PC-3 (cell line): ENCODE results near the gene CTSE. TPM values are rescaled to one million over a fixed set of nuclear protein-coding genes. Genes with fewer than 3 reads are reported as not detected.

Experiments
- ATAC-seq: fragments of 200-7000 bp; cut with Tn5 transposase; 2 replicates; pipeline ENCODE4 v1.9.1; 2020; ENCODE audit warnings: mild to moderate bottlenecking, moderate library complexity
- BruUV-seq: library from RNA; stranded (reverse); fragments of 400-500 nt; replicated peaks from 2 replicates; lab custom pipeline; 2021; lab: Mats Ljungman, UMichigan
- CTCF ChIA-PET: fragments of 300-600 bp; sonication (Branson Sonifier 250); formaldehyde crosslinking; loops from one replicate; lab custom pipeline; 2022; ENCODE audit warnings: antibody characterized with exemption; lab: Charles Lee
- POLR2A ChIA-PET: fragments of 300-600 bp; sonication (Branson Sonifier 250); formaldehyde crosslinking; loops from one replicate; lab custom pipeline; 2022; ENCODE audit warnings: antibody characterized with exemption; ENCODE audit not compliant: unreplicated experiment; lab: Charles Lee
- DNase-seq: peaks from one replicate; pipeline ENCODE4 v3.0.0-alpha.2; 2015
- H2AFZ ChIP-seq: fragments of 300-600 bp; sonication (generic); 2 replicates; pipeline ENCODE4 v1.6.0; 2016; ENCODE audit warnings: antibody characterized with exemption, low read length
- H3F3A ChIP-seq: fragments of 300-600 bp; sonication (generic); one replicate; pipeline ENCODE4 v1.6.0; 2017; ENCODE audit warnings: antibody characterized with exemption, low read length, control low read depth, mild to moderate bottlenecking; ENCODE audit not compliant: unreplicated experiment
- H3K27ac ChIP-seq: fragments of 300-600 bp; sonication (generic); 2 replicates; pipeline ENCODE4 v1.5.1; 2016; ENCODE audit warnings: mild to moderate bottlenecking, low read length
- H3K27me3 ChIP-seq: fragments of 300-600 bp; sonication (generic); 2 replicates; pipeline ENCODE4 v1.6.1; 2016; ENCODE audit warnings: low read length, mixed read lengths
- H3K36me3 ChIP-seq: fragments of 300-600 bp; sonication (generic); 2 replicates; pipeline ENCODE4 v1.6.1; 2016; ENCODE audit warnings: low read depth, mixed run types, low read length, mixed read lengths
- H3K4me1 ChIP-seq: fragments of 300-600 bp; sonication (generic); 2 replicates; pipeline ENCODE4 v1.5.1; 2016; ENCODE audit warnings: low read length; ENCODE audit not compliant: insufficient read depth
- H3K4me2 ChIP-seq: fragments of 300-600 bp; sonication (generic); 2 replicates; pipeline ENCODE4 v1.6.0; 2016; ENCODE audit warnings: low read length
- H3K4me3 ChIP-seq: fragments of 300-600 bp; sonication (generic); 2 replicates; pipeline ENCODE4 v1.5.1; 2016; ENCODE audit warnings: mild to moderate bottlenecking, low read length, mixed read lengths
- H3K79me2 ChIP-seq: fragments of 300-600 bp; sonication (generic); 2 replicates; pipeline ENCODE4 v1.6.1; 2017; ENCODE audit warnings: low read length, mixed read lengths
- H3K9ac ChIP-seq: fragments of 300-600 bp; sonication (generic); 2 replicates; pipeline ENCODE4 v1.6.0; 2016; ENCODE audit warnings: mild to moderate bottlenecking, low read length
- H3K9me2 ChIP-seq: fragments of 300-600 bp; sonication (generic); replicated peaks from 2 replicates; pipeline ENCODE4 v1.6.1; 2016; ENCODE audit warnings: mixed run types, low read length, mixed read lengths
- H3K9me3 ChIP-seq: fragments of 300-600 bp; sonication (generic); 2 replicates; pipeline ENCODE4 v1.6.1; 2016; ENCODE audit warnings: low read length, mixed read lengths
- H4K20me1 ChIP-seq: fragments of 300-600 bp; sonication (generic); 2 replicates; pipeline ENCODE4 v1.6.1; 2016; ENCODE audit warnings: low read length, mixed read lengths
- EZH2 ChIP-seq: fragments of 300-600 bp; sonication (generic); IDR thresholded peaks from one replicate; pipeline ENCODE4 v1.6.1; 2017; ENCODE audit warnings: antibody characterized with exemption, mild to moderate bottlenecking, low read length; ENCODE audit not compliant: unreplicated experiment
- EZH2phosphoT487 ChIP-seq: fragments of 300-600 bp; sonication (generic); IDR thresholded peaks from 2 replicates; pipeline ENCODE4 v1.6.1; 2018; ENCODE audit warnings: mild to moderate bottlenecking, antibody characterized with exemption, low read length, borderline replicate concordance
- intact Hi-C: fragments of 100-400 bp; cut with micrococcal nuclease; formaldehyde crosslinking; loops from 2 replicates; pipeline ENCODE4 v1.9.0; 2023
- total RNA-seq: library from RNA; depleted of rRNA; stranded (reverse); fragments of >200 nt; gene quantifications from 2 replicates; pipeline ENCODE4 v1.2.3, GENCODE V29; 2014
- TF ChIP-seq, protein P1 (sequence below): fragments of 300-600 bp; sonication (generic); conservative IDR thresholded peaks from 2 replicates; pipeline ENCODE4 v1.5.1; 2017; ENCODE audit warnings: antibody characterized with exemption, low read depth, mild to moderate bottlenecking, low read length

CTSE gene
- total RNA-seq, 1 experiment from 2014 or later = 0.51 TPM

DNA sequence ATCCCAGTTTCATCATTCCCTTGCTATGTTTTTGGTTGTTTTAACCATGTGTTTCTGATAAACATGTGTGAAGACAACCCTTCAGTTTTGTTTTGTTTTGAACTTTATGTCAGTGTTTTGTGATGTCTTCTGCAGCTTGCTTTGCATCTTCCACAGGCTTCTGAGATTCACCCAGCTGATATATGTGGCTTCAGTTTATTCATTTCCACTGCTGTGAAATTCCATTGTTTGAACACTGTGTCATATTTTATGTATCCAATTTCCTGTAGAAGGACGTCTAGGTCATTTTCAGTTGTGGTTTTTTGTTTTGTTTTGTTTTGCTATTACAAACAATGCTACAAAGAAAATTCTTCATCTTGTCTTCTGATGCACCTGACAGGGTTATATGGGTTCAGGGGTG, 53.2 kb downstream of the CTSE start:
- BruUV-seq = no TSS peak
- Histone ChIP-seq H3K9me2 (no peaks in the 10 kb centered on the region), H3K9me3 (no peaks in the 10 kb centered on the region), H3K27ac (no peak overlapping the region), H3K9ac (no peak overlapping the region), H2AFZ (no peak overlapping the region), H3F3A (no peaks in the 10 kb centered on the region), H3K4me3 (no peak overlapping the region), H3K79me2 (no peaks in the 10 kb centered on the region), H3K27me3 (no peaks in the 10 kb centered on the region), H3K36me3 (no peaks in the 10 kb centered on the region), H4K20me1 (no peaks in the 10 kb centered on the region), H3K4me2 (no peak overlapping the region), H3K4me1 (peaks cover 5% of the 10 kb centered on the region; the same call in 1 of the 2 replicates)
- no peak for ATAC-seq
- ChIA-PET POLR2A (no interaction called here), CTCF (interaction anchor here (0.6 kb wide), 1 partner anchor 193 kb away, joined by 3 read pairs; no protein-coding TSS in a partner anchor)
- DNase-seq = peak; percentile 38
- intact Hi-C loops = no loop called here
- TF ChIP-seq, protein P1, sequence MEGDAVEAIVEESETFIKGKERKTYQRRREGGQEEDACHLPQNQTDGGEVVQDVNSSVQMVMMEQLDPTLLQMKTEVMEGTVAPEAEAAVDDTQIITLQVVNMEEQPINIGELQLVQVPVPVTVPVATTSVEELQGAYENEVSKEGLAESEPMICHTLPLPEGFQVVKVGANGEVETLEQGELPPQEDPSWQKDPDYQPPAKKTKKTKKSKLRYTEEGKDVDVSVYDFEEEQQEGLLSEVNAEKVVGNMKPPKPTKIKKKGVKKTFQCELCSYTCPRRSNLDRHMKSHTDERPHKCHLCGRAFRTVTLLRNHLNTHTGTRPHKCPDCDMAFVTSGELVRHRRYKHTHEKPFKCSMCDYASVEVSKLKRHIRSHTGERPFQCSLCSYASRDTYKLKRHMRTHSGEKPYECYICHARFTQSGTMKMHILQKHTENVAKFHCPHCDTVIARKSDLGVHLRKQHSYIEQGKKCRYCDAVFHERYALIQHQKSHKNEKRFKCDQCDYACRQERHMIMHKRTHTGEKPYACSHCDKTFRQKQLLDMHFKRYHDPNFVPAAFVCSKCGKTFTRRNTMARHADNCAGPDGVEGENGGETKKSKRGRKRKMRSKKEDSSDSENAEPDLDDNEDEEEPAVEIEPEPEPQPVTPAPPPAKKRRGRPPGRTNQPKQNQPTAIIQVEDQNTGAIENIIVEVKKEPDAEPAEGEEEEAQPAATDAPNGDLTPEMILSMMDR = no peak
- no peak for TF ChIP-seq EZH2phosphoT487
- no peak for TF ChIP-seq EZH2

DNA sequence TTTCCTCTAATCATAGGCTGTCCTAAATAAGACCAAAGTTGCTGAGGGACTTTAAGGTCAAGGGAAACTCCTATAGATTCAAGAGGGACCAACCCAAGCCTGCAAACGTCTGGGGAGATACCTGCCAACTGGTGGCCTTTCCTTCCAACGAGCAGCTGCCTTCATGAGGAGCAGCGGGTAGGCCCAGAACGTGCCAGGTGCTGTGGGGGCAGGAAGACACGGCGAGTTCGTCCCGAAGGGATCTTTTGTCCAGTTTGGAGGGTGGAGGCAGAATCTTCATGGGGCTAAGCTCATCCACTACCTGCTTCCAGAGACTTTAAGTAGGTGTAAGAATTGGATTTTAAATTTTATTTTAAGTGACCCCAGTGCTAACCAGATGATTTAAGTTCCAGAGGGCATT, 54.5 kb downstream of the CTSE start:
- POLR2A ChIA-PET = no interaction called here
- H3K36me3 ChIP-seq = no peaks in the 10 kb centered on the region
- H3K4me2 ChIP-seq = no peak overlapping the region
- TF ChIP-seq, protein P1 = no peak
- TF ChIP-seq EZH2phosphoT487 (no peak), EZH2 (no peak)
- DNase-seq (no peak), ATAC-seq (no peak)
- H3K79me2 ChIP-seq = no peaks in the 10 kb centered on the region
- CTCF ChIA-PET = interaction anchor here (0.7 kb wide), 1 partner anchor 177 kb away, joined by 4 read pairs; no protein-coding TSS in a partner anchor
- H4K20me1 ChIP-seq = no peaks in the 10 kb centered on the region
- H3K9me3 ChIP-seq = no peaks in the 10 kb centered on the region
- no peaks in the 10 kb centered on the region for H3K9me2 ChIP-seq
- H3F3A ChIP-seq = no peaks in the 10 kb centered on the region
- H3K4me1 ChIP-seq = peaks cover 5% of the 10 kb centered on the region; the same call in 1 of the 2 replicates
- no peak overlapping the region for H3K9ac ChIP-seq
- H3K27me3 ChIP-seq = no peaks in the 10 kb centered on the region
- no TSS peak for BruUV-seq
- no peak overlapping the region for H3K27ac ChIP-seq
- H3K4me3 ChIP-seq = no peak overlapping the region
- intact Hi-C loops = no loop called here
- no peak overlapping the region for H2AFZ ChIP-seq

DNA sequence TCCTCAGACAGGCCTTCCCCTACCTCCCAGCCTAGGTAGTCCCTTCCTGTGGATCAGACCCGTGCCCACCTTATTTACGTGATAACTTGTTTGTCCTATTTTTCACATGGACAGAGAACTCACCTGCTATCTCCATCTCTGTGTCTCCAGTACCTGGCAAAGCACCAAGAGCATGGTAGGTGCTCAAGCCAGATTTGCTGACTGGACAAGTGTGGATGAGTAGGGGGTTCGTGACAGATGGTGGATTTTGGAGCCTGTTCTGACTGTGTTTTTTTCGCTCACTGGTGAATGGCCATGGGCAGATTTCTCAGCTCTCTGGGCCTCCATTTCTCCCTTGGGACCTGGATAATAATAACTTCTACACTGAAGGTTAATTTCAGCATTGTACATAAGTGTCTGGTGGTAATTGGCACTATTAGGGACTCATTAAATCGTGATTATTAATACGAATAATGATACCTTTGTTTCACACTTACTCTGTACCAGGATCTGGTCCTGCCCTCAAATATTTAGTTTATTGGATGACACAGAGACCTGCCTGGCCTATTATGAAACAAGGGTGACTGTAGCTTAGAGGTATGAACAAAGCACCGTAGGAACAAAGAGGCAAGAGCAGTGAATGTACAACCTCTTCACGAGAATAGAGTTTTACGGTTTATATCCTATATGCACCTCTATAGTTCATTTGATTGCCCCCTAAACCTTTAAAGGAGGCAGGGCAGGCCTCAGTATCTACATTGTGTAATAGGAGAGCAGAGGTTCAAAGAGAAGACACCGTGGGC, 56.0 kb downstream of the CTSE start:
- TF ChIP-seq EZH2 = no peak
- TF ChIP-seq, protein P1 = no peak
- TF ChIP-seq EZH2phosphoT487 = no peak
- DNase-seq = peak; percentile 67
- no peak overlapping the region for H3K4me2 ChIP-seq
- H4K20me1 ChIP-seq = no peaks in the 10 kb centered on the region
- H3K9me2 ChIP-seq = no peaks in the 10 kb centered on the region
- no peaks in the 10 kb centered on the region for H3K79me2 ChIP-seq
- POLR2A ChIA-PET = no interaction called here
- no peaks in the 10 kb centered on the region for H3F3A ChIP-seq
- ATAC-seq = peak; percentile 73
- peaks cover 2% of the 10 kb centered on the region; the same call in 1 of the 2 replicates for H3K27me3 ChIP-seq
- no peak overlapping the region for H2AFZ ChIP-seq
- no peaks in the 10 kb centered on the region for H3K36me3 ChIP-seq
- no peak overlapping the region for H3K27ac ChIP-seq
- intact Hi-C loops = no loop called here
- CTCF ChIA-PET = no interaction called here
- H3K9ac ChIP-seq = no peak overlapping the region
- BruUV-seq = no TSS peak
- H3K4me3 ChIP-seq = no peak overlapping the region
- no peaks in the 10 kb centered on the region for H3K9me3 ChIP-seq
- H3K4me1 ChIP-seq = peaks cover 5% of the 10 kb centered on the region; the same call in 1 of the 2 replicates
